A549 (cell line): Measurements from ENCODE around the gene DELE1.

ENCODE experiments used
- CTCF ChIP-seq: fragments of >200 bp; sonication (Bioruptor Twin); formaldehyde crosslinking; IDR thresholded peaks from 3 replicates; pipeline ENCODE4 v1.5.1; 2016
- EHMT2 ChIP-seq: fragments of 200-600 bp; sonication (generic); IDR thresholded peaks from 2 replicates; pipeline ENCODE4 v1.6.1; 2016; ENCODE audit warnings: antibody characterized with exemption, low read depth, mild to moderate bottlenecking, moderate library complexity
- ELK1 ChIP-seq: fragments of 150-350 bp; IDR thresholded peaks from 2 replicates; pipeline ENCODE4 v1.6.1; 2014; ENCODE audit warnings: low read depth, mild to moderate bottlenecking, low read length
- EP300 ChIP-seq, 2 experiments: fragments of >200 bp; sonication (Bioruptor Twin); formaldehyde crosslinking; IDR thresholded peaks; 2 replicates in 1 of 2; 3 replicates in 1 of 2; pipeline ENCODE4 v1.6.1; 2016 to 2017
- JUNB ChIP-seq: fragments of >200 bp; sonication (Bioruptor Twin); formaldehyde crosslinking; IDR thresholded peaks from 2 replicates; pipeline ENCODE4 v1.6.1; 2016
- NR3C1 ChIP-seq: fragments of >200 bp; sonication (Bioruptor Twin); formaldehyde crosslinking; IDR thresholded peaks from 3 replicates; pipeline ENCODE4 v1.6.1; 2017
- POLR2A ChIP-seq: IDR thresholded peaks from 2 replicates; pipeline ENCODE4 v1.6.1; 2012; ENCODE audit warnings: mild to moderate bottlenecking, low read length
- POLR2AphosphoS2 ChIP-seq: conservative IDR thresholded peaks from 2 replicates; pipeline ENCODE4 v1.6.1; 2012; ENCODE audit warnings: low read length, improper control_type of control experiment, inconsistent platforms
- RFX5 ChIP-seq: fragments of 450-650 bp; IDR thresholded peaks from 2 replicates; pipeline ENCODE4 v1.7.1; 2014; ENCODE audit warnings: antibody characterized with exemption, mild to moderate bottlenecking, moderate library complexity
- USF2 ChIP-seq: fragments of 450-650 bp; IDR thresholded peaks from 2 replicates; pipeline ENCODE4 v1.6.1; 2014; ENCODE audit warnings: antibody characterized with exemption

GRCh38 chr5:141908796-141909195 is 14.9 kb upstream of the DELE1 start:
- TF ChIP-seq CTCF = no peak
- no peak for TF ChIP-seq JUNB
- no peak for TF ChIP-seq POLR2A
- TF ChIP-seq NR3C1 = no peak
- TF ChIP-seq EP300 (IDR thresholded peaks at IDR 0.05) = no peak
- no peak for TF ChIP-seq ELK1
- no peak for TF ChIP-seq RFX5
- no peak for TF ChIP-seq EHMT2
- TF ChIP-seq USF2 = no peak
- no peak for TF ChIP-seq POLR2AphosphoS2
